NT2/D1 (cell line): ENCODE results near the gene GALNT14.

Experiments
- DNase-seq: peaks from one replicate; pipeline ENCODE4 v3.0.0-alpha.2; 2011; ENCODE audit warnings: low read depth, low spot score
- H3K27me3 ChIP-seq: 2 replicates; pipeline ENCODE4 v1.6.0; 2011; ENCODE audit warnings: mild to moderate bottlenecking; ENCODE audit not compliant: insufficient read length, insufficient read depth
- H3K36me3 ChIP-seq: 2 replicates; pipeline ENCODE4 v1.6.1; 2011; ENCODE audit warnings: mild to moderate bottlenecking, low read length, mixed read lengths; ENCODE audit not compliant: insufficient read depth, insufficient read length
- H3K4me1 ChIP-seq: 2 replicates; pipeline ENCODE4 v1.5.1; 2011; ENCODE audit not compliant: insufficient read depth, insufficient read length
- H3K4me3 ChIP-seq: 2 replicates; pipeline ENCODE4 v1.5.1; 2011; ENCODE audit warnings: low read depth; ENCODE audit not compliant: insufficient read length
- H3K9ac ChIP-seq: 2 replicates; pipeline ENCODE4 v1.6.0; 2011; ENCODE audit warnings: low read depth; ENCODE audit not compliant: insufficient read length
- H3K9me3 ChIP-seq: 2 replicates; pipeline ENCODE4 v1.5.1; 2011; ENCODE audit warnings: mild to moderate bottlenecking, low read length; ENCODE audit not compliant: insufficient read depth
- SUZ12 ChIP-seq: IDR thresholded peaks from 2 replicates; pipeline ENCODE4 v1.6.1; 2011; ENCODE audit not compliant: insufficient read length, insufficient read depth; ENCODE audit errors: extremely low read depth
- YY1 ChIP-seq: IDR thresholded peaks from 2 replicates; pipeline ENCODE4 v1.6.1; 2011; ENCODE audit not compliant: insufficient read length, insufficient read depth
- ZNF274 ChIP-seq: IDR thresholded peaks from 2 replicates; pipeline ENCODE4 v1.6.1; 2011; ENCODE audit warnings: mild to moderate bottlenecking, low read depth, low read length

GALNT14 gene

DNA sequence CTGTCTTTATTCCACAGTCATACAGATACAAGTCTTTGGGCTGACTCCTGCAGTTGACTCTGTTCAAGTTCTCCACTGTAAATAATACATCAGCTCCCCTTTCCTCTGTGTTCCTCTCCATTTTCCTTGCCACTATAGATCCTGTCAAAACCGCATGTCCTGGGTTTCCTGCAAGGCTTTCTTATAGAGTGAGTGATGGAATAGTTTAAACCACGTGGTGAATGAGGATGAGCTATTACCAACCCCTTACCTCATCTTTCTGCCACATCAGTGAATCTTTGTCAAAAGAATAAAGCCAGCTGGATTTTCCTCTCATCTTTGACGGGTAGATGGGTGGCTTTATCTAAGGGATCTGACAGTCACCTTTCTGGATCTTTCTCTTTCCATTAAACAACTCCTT is 3.9 kb upstream of the GALNT14 start:
- H3K9ac ChIP-seq = no peak overlapping the region
- DNase-seq = no peak

DNA sequence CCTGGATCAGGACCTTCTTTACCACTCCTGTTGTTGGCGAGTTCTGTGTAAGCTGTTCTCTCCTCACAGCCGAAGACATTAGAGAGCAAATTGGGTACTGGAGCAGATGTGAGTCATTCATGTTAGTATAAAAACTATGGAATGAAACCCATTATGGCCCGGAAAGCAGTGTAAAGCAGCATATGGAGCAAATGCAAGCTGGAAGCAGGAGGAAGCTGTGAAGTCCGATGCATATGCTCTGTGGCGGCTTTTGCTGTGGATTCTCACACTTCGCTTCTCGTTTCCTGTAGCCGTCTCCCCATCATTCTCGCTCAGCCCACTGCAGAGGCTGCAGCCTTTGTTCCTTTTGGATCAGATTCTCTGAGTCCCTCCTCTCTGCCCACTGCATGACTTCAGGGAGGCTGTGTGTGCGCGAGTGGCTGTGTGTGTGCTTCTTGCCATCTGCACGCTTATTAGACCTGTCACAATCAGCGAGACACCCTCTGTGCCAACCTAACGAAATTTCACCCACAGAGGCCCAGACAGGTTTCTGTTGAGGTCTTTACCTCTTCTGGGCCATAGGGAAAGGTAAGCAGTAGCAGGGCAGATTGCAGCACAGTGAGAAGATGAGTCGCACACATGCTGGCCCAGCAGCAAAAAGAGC is 3.3 kb upstream of the GALNT14 start:
- Histone ChIP-seq H3K9me3 (peaks cover 14% of the 10 kb centered on the region; the same call in 1 of the 2 replicates), H3K36me3 (no peaks in the 10 kb centered on the region), H3K27me3 (peaks cover 34% of the 10 kb centered on the region), H3K9ac (no peak overlapping the region), H3K4me1 (peaks cover 3% of the 10 kb centered on the region), H3K4me3 (no peak overlapping the region)
- TF ChIP-seq ZNF274 (no peak), SUZ12 (no peak), YY1 (no peak)
- no peak for DNase-seq

More for the DNA sequence above, 3.9 kb upstream of the GALNT14 start:
- Histone ChIP-seq H3K9me3 (peaks cover 14% of the 10 kb centered on the region; the same call in 1 of the 2 replicates), H3K36me3 (no peaks in the 10 kb centered on the region), H3K4me3 (no peak overlapping the region), H3K4me1 (no peaks in the 10 kb centered on the region), H3K27me3 (peaks cover 31% of the 10 kb centered on the region)
- no peak for TF ChIP-seq SUZ12
- TF ChIP-seq YY1 = no peak
- TF ChIP-seq ZNF274 = no peak

DNA sequence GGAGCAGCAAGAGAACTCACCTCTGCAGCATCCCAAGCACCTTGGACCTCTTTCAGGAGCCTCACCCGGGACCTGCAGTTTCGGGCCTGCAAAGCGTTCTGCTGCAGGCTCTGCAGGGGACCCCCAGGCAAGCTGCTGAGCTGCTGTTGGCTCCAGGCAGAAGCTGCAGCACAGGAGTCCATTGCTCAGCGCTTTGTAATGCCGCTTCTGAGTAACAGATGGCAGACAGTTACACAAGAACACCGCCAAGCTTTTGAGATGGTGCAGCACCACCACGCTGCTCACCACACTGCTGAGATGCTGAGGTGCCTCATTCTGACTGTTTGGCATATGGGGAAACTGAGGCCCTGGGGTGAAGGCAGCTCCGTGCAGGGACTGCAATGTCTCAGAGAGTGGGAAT is 1.9 kb upstream of the GALNT14 start:
- TF ChIP-seq YY1 = no peak

DNA sequence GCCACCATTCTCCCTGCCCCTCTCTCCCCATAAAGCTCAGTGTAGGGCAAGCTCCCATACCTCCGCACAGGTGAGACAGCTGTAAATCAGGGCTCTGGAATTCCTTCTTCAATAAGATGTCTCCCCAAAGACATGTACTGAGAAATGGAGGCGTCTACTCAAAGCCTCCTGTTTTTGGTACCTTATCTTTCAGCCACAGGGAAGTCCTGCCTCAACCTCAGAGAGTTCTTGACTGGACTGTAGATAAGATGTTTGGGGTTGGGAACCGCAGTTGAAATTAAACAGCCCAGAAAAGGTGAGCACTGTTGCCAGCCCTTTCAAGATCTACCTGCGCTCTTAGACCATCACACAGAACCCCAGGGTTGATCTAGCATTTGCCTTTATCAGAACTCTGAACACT is 1.4 kb upstream of the GALNT14 start:
- H3K27me3 ChIP-seq = peaks cover 39% of the 10 kb centered on the region
- DNase-seq = no peak
- peaks cover 14% of the 10 kb centered on the region; the same call in 1 of the 2 replicates for H3K9me3 ChIP-seq
- no peak overlapping the region for H3K4me3 ChIP-seq
- TF ChIP-seq SUZ12 (no peak), YY1 (no peak), ZNF274 (no peak)
- H3K9ac ChIP-seq = no peak overlapping the region
- H3K36me3 ChIP-seq = no peaks in the 10 kb centered on the region
- H3K4me1 ChIP-seq = peaks cover 3% of the 10 kb centered on the region

More for the DNA sequence above, 1.9 kb upstream of the GALNT14 start:
- peaks cover 3% of the 10 kb centered on the region for H3K4me1 ChIP-seq
- H3K9me3 ChIP-seq = peaks cover 14% of the 10 kb centered on the region; the same call in 1 of the 2 replicates
- DNase-seq = no peak
- H3K4me3 ChIP-seq = no peak overlapping the region
- H3K36me3 ChIP-seq = no peaks in the 10 kb centered on the region
- no peak overlapping the region for H3K9ac ChIP-seq
- peaks cover 39% of the 10 kb centered on the region for H3K27me3 ChIP-seq

DNA sequence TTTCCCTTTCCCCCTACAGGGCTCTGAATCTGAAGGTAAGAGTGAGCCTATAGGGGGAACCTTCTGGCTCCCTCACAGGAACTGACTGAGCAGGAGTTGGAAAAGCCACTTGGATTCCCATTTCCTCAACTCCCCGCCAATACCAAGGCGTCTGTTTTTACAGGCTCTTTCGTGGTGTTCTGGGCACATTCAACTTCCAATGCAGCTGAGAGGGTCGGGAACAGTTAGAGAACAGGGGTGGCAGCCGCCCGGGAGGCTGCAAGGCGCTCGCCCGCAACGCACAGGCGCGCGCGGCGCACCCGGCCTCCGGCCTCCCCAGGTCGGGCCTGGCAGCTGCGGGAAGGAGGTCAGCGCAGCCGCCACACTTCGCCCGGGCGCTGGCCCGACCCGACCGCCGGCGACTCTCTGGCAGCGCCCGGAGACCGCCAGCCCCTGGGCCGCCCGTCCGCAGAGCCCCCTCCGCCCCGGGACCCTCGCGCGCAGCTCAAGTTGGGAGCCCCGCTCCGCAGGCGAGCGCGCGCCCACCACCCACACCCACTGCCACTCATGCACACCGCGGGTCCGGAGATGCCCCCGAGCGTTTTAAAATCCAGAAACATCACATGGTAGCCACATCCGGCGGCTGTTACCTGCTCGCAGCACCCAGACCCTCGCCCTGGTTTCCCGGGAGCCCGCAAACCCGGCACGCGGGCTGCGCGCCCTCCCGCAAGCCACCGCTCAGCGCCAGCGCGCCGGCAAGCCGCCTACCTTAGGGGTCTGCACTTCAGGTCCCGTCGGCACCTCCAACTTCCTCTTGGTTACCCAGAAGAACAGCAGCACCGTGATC is 816 bp downstream of the GALNT14 start:
- Histone ChIP-seq H3K9ac (peak overlapping the region; percentile 72), H3K36me3 (no peaks in the 10 kb centered on the region), H3K27me3 (peaks cover 39% of the 10 kb centered on the region), H3K4me3 (peak overlapping the region; percentile 57), H3K4me1 (peaks cover 8% of the 10 kb centered on the region), H3K9me3 (peaks cover 14% of the 10 kb centered on the region; the same call in 1 of the 2 replicates)
- no peak for TF ChIP-seq ZNF274
- TF ChIP-seq SUZ12 = no peak
- TF ChIP-seq YY1 = no peak
- DNase-seq = peak; percentile 38

DNA sequence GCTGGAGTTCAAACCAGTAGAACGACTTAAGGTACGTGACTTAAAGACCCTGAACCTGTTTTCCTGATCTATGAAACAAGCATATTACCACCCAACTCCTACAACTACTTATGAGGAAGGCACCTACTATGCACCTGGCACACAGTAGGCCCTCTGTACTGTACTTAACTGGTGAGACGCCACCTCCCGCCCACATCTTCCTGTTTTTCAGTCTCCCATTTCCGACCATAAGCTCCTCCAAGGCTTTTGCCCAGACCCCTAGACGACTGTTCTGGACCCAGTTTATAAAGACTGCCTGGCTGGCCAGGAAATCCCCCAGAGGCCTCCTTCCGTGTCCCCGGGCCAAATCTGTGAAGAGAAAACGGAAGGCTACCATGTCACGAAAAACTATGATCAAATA is 1.5 kb downstream of the GALNT14 start:
- peaks cover 14% of the 10 kb centered on the region; the same call in 1 of the 2 replicates for H3K9me3 ChIP-seq
- H3K9ac ChIP-seq = no peak overlapping the region
- peaks cover 39% of the 10 kb centered on the region for H3K27me3 ChIP-seq
- TF ChIP-seq YY1 (no peak), SUZ12 (no peak), ZNF274 (no peak)
- peak overlapping the region; percentile 57 for H3K4me3 ChIP-seq
- no peak for DNase-seq
- peaks cover 8% of the 10 kb centered on the region for H3K4me1 ChIP-seq
- no peaks in the 10 kb centered on the region for H3K36me3 ChIP-seq

DNA sequence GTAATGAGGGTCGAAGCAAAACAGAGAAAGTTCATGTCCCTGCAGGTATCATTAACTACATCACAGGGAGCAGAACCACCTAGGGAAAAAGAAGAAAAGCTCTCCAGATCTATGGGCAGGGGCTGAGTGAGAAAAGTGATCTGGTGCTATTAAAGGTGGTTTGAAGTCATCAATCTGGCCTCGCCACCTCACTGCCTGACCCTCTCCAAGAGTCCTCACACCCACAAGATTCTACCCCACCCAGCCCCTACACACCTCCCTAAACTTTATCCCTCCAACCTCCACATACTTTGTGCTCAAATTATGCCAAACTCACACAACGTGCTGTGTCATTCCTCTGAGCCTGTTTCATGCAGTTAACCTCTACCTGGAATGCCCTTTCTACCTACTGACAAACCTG is 2.2 kb downstream of the GALNT14 start:
- no peak for TF ChIP-seq ZNF274
- no peak for TF ChIP-seq YY1
- no peak for TF ChIP-seq SUZ12
- H3K9ac ChIP-seq = no peak overlapping the region
- H3K27me3 ChIP-seq = peaks cover 32% of the 10 kb centered on the region
- DNase-seq = no peak
- no peaks in the 10 kb centered on the region for H3K36me3 ChIP-seq
- peaks cover 8% of the 10 kb centered on the region for H3K4me1 ChIP-seq
- no peak overlapping the region for H3K4me3 ChIP-seq
- peaks cover 14% of the 10 kb centered on the region; the same call in 1 of the 2 replicates for H3K9me3 ChIP-seq
